ENCODE measurements around the gene EIF4E.

DNA sequence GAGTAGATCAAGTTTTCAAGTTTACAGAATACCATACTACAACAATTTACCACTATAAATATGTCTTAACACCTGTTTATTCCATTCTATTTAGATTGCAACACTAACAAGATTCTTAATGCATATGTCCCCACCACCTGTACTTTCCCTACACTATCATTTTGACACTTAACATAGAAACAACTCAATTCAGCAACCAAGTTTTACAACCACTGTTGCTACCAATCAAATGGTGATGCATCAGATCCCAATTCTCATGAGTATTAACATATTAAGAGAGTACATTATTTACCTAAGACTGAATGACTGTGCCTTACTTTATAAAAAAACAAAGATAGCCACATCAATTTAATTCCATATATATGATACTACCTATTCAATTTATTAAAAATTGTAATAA is 49.4 kb downstream of the EIF4E start:
- TF ChIP-seq POLR2AphosphoS5 (IDR thresholded peaks at IDR 0.05; ENCODE audit: low read depth, low read length) (no peak), POLR2A (IDR thresholded peaks at IDR 0.05; ENCODE audit: low read depth, low read length) (no peak)
